Measurements from ENCODE around the gene EIF3D.

The EIF3D gene

DNA sequence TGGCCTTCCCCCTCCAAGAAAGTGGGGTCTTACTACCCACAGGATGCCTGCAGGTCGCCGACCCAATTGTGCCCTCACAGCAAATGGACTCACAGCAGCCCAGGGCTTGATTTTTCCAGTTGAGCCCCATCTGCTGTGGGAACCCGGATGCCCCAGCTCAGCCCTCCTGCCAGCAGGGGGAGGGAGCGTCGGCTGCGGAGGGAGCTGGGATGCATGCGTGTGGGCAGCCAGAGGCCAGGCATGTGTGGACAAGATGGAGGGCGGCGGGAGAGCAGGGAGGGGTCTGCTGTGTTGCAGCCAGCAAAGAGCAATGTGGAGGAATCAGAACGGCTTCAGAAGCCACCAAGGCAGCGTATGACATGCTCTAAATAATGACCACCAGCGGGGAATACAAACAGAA is 41.0 kb upstream of the EIF3D start:
- H3K27ac ChIP-seq: no peak overlapping the region
- DNase-seq (ENCODE audit: low spot score): no peak
- H3K4me3 ChIP-seq: no peak overlapping the region
- TF ChIP-seq, protein P1, sequence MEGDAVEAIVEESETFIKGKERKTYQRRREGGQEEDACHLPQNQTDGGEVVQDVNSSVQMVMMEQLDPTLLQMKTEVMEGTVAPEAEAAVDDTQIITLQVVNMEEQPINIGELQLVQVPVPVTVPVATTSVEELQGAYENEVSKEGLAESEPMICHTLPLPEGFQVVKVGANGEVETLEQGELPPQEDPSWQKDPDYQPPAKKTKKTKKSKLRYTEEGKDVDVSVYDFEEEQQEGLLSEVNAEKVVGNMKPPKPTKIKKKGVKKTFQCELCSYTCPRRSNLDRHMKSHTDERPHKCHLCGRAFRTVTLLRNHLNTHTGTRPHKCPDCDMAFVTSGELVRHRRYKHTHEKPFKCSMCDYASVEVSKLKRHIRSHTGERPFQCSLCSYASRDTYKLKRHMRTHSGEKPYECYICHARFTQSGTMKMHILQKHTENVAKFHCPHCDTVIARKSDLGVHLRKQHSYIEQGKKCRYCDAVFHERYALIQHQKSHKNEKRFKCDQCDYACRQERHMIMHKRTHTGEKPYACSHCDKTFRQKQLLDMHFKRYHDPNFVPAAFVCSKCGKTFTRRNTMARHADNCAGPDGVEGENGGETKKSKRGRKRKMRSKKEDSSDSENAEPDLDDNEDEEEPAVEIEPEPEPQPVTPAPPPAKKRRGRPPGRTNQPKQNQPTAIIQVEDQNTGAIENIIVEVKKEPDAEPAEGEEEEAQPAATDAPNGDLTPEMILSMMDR (IDR thresholded peaks at IDR 0.05): no peak

GRCh38 chr22:36568846-36569245 is 39.9 kb upstream of the EIF3D start:
- Histone ChIP-seq H3K4me3 (no peak overlapping the region), H3K27ac (no peak overlapping the region)
- TF ChIP-seq, protein P1 (IDR thresholded peaks at IDR 0.05): no peak
- no peak for DNase-seq (ENCODE audit: low spot score)

DNA sequence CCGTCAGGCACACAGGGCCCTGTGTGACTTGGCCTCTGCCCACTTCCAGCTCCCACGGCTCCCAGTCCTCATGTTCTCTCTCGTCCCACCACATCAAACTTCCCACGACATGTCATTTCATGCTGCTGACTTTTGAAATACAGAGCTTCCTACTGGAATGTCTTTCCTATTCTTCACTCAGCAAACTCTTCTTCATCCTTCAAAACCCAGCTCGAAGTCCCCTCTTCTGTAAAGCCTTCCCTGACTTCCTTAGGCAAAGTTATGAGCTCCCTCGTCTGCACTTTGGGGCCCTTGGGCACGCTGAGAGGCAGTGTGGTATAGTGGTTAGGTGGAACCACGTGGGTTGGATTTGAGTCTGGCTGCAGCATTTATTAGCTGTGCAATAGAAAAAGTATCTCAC is 37.8 kb upstream of the EIF3D start:
- DNase-seq (ENCODE audit: low spot score): no peak
- Histone ChIP-seq H3K27ac (no peak overlapping the region), H3K4me3 (no peak overlapping the region)
- TF ChIP-seq, protein P1 (IDR thresholded peaks at IDR 0.05): no peak

DNA sequence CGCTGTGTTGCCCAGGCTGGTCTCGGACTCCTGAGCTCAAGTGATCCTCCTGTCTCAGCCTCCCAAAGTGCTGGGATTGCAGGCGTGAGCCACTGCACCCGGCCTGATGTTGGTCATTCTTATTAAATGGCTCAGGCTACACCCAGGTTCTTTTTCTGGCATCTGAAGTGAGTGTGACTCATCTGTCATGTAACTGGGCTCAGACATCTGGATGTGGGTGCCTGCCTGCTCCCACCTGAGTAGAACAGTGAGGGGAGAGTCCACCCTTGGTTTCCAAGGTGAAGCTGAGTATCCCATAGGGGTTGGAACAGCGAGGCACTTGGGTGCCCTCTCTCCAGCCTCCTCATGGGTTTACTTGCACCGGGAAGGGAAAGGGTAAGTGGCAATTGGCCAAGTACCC is 36.7 kb upstream of the EIF3D start:
- no peak overlapping the region for H3K4me3 ChIP-seq
- TF ChIP-seq, protein P1 (IDR thresholded peaks at IDR 0.05): no peak

DNA sequence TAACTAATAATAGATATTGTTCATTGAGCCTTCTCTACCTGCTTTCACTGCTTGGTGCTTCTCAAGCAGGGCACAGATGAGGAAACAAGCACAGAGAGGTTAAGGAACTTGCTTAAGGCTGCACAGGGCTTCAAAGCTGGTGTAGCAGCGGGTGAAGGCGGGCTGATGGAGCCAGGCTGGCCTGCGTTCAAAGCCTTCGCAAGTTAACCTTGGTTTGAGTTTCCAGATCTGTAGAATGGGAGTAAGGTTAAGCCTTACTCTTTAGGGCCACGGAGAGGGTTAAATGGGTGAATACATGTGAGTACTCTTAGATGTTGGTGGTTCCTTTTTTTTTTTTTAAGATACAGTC is 36.2 kb upstream of the EIF3D start:
- no peak for DNase-seq (ENCODE audit: low spot score)
- no peak overlapping the region for H3K27ac ChIP-seq
- no peak overlapping the region for H3K4me3 ChIP-seq
- TF ChIP-seq, protein P1 (IDR thresholded peaks at IDR 0.05): no peak

More for the DNA sequence above, 36.7 kb upstream of the EIF3D start:
- H3K27ac ChIP-seq: no peak overlapping the region
- no peak for DNase-seq (ENCODE audit: low spot score)

DNA sequence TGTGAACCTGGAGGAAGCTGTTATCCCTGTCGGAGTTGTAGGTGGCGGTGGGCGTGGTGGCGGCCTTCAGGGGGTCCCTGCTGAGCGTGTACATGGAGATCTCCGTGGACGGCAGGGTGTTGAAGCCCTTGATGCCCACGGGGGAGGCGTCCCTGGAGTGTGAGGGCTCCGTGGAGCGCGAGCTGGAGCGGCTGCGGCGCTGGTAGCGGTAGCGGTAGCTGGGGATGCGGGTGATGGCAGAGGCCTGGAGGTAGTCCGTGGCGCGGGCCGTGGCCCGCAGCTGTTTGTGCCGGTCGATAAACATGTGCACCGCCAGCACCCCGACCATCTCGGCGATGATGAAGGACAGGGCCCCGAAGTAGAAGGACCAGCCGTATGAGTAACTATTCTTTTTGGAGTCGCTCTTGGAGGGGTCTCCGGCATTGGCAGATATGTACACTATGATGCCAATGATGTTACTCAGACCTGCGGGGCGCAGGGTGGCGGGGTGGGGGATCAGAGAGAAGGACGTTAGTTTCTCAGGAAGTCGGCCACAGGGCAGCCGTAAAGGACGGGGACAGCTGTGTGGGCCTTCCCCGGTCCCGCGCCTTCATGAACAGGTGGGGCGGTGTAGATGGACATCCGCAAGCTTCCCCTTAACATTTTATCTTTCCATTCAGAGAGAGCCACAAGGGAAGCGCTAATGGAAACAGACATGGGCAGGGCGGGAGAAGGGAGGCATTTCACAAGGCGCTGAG is 35.6 kb upstream of the EIF3D start:
- H3K4me3 ChIP-seq: no peak overlapping the region

GRCh38 chr22:36563898-36564297 is 34.9 kb upstream of the EIF3D start:
- Histone ChIP-seq H3K4me3 (no peak overlapping the region), H3K27ac (no peak overlapping the region)
- DNase-seq (ENCODE audit: low spot score): no peak
- TF ChIP-seq, protein P1 (IDR thresholded peaks at IDR 0.05): no peak

More for the DNA sequence above, 35.6 kb upstream of the EIF3D start:
- TF ChIP-seq, protein P1 (IDR thresholded peaks at IDR 0.05): no peak
- no peak overlapping the region for H3K27ac ChIP-seq
- no peak for DNase-seq (ENCODE audit: low spot score)

Measured in coronary artery (tissue), 2 donors.